Fibroblast of upper back skin (primary cell): ENCODE measurements around the gene NEGR1.
A peak's percentile ranks its signal among the peaks of the same experiment; 100 is the strongest.

Source experiments
- DNase-seq: peaks from one replicate; pipeline ENCODE4 v3.0.0-alpha.2; 2013

Gene NEGR1

GRCh38 chr1:71762514-71763255, 519.7 kb downstream of the NEGR1 start:
- no peak for DNase-seq

GRCh38 chr1:71755441-71755840, 526.9 kb downstream of the NEGR1 start:
- no peak for DNase-seq

GRCh38 chr1:71753746-71754145, 528.6 kb downstream of the NEGR1 start:
- no peak for DNase-seq

GRCh38 chr1:71745326-71745725, 537.0 kb downstream of the NEGR1 start:
- peak; percentile 48 for DNase-seq

GRCh38 chr1:71743862-71744261, 538.5 kb downstream of the NEGR1 start:
- DNase-seq: no peak

- DNase-seq: no peak
Measured at GRCh38 chr1:71738910-71739309, 543.4 kb downstream of the NEGR1 start.

- no peak for DNase-seq
Measured at GRCh38 chr1:71738256-71738655, 544.1 kb downstream of the NEGR1 start.

GRCh38 chr1:71737768-71738167, 544.6 kb downstream of the NEGR1 start:
- DNase-seq: no peak

- DNase-seq: no peak
Measured at GRCh38 chr1:71733121-71733520, 549.2 kb downstream of the NEGR1 start.

- DNase-seq: no peak
Measured at GRCh38 chr1:71721532-71721931, 560.8 kb downstream of the NEGR1 start.

GRCh38 chr1:71719330-71719729, 563.0 kb downstream of the NEGR1 start:
- no peak for DNase-seq

GRCh38 chr1:71717186-71717585, 565.2 kb downstream of the NEGR1 start:
- no peak for DNase-seq

- DNase-seq: no peak
Measured at GRCh38 chr1:71711456-71711855, 570.9 kb downstream of the NEGR1 start.

- peak; percentile 59 for DNase-seq
Measured at GRCh38 chr1:71706029-71706671, 576.2 kb downstream of the NEGR1 start.

GRCh38 chr1:71698186-71698585, 584.2 kb downstream of the NEGR1 start:
- no peak for DNase-seq

GRCh38 chr1:71695821-71696220, 586.5 kb downstream of the NEGR1 start:
- DNase-seq: peak; percentile 65

GRCh38 chr1:71695084-71695483, 587.3 kb downstream of the NEGR1 start:
- no peak for DNase-seq

GRCh38 chr1:71693581-71693980, 588.8 kb downstream of the NEGR1 start:
- DNase-seq: no peak

- no peak for DNase-seq
Measured at GRCh38 chr1:71689635-71690034, 592.7 kb downstream of the NEGR1 start.

- DNase-seq: no peak
Measured at GRCh38 chr1:71687376-71687775, 595.0 kb downstream of the NEGR1 start.

- DNase-seq: no peak
Measured at GRCh38 chr1:71676979-71677925, 605.1 kb downstream of the NEGR1 start.

- DNase-seq: no peak
Measured at GRCh38 chr1:71668065-71668464, 614.3 kb downstream of the NEGR1 start.

GRCh38 chr1:71667216-71667615, 615.1 kb downstream of the NEGR1 start:
- DNase-seq: peak; percentile 70

GRCh38 chr1:71666609-71667008, 615.7 kb downstream of the NEGR1 start:
- peak; percentile 61 for DNase-seq
